ENCODE measurements around the gene STKLD1.

DNA sequence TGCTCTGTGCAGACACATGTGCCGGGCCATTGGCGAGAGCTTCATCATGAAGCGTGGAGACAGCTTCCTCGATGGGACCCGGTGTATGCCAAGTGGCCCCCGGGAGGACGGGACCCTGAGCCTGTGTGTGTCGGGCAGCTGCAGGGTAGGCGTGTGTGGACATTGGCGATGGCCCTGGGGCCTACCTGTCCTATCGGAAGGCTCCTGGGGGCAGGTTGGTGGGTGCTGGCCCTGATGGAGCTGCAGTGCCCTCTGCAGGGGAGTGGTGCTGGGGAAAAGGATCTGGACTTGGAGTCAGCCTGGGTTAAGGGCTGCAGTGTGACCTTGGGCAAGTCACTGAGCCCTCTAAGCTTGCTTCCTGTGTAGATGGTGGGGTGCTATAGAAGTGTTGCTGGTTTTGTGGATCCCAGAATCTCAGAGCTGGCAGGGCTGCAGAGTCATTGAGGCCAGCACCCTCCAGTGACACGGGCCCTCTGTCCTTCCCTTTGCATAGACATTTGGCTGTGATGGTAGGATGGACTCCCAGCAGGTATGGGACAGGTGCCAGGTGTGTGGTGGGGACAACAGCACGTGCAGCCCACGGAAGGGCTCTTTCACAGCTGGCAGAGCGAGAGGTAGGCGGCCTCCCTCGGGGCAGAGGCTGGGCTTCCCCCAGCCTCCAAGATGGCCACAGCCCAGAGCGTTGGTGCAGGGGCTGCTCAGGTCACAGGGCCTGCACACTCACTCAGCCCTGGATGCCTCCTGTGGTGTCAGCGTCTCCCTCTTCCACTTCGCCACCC lies 61.8 kb downstream of the STKLD1 start:
- TF ChIP-seq, protein P1, sequence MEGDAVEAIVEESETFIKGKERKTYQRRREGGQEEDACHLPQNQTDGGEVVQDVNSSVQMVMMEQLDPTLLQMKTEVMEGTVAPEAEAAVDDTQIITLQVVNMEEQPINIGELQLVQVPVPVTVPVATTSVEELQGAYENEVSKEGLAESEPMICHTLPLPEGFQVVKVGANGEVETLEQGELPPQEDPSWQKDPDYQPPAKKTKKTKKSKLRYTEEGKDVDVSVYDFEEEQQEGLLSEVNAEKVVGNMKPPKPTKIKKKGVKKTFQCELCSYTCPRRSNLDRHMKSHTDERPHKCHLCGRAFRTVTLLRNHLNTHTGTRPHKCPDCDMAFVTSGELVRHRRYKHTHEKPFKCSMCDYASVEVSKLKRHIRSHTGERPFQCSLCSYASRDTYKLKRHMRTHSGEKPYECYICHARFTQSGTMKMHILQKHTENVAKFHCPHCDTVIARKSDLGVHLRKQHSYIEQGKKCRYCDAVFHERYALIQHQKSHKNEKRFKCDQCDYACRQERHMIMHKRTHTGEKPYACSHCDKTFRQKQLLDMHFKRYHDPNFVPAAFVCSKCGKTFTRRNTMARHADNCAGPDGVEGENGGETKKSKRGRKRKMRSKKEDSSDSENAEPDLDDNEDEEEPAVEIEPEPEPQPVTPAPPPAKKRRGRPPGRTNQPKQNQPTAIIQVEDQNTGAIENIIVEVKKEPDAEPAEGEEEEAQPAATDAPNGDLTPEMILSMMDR (conservative IDR thresholded peaks at IDR 0.05 in 1 of 2, IDR thresholded peaks at IDR 0.05 in 1 of 2; ENCODE audit: extremely low read depth in 1 of 2, insufficient read depth in 1 of 2, low read depth in 1 of 2, low read length in 2 of 2) = no peak
- TF ChIP-seq EZH2 (IDR thresholded peaks at IDR 0.05; ENCODE audit: borderline replicate concordance, low read length) = no peak

Measured in mammary epithelial cell (primary cell).